ENCODE measurements around the gene PPP2R5D. TPM values are rescaled to one million over a fixed set of nuclear protein-coding genes. Genes with fewer than 3 reads are reported as not detected.

PPP2R5D gene
- total and polyA plus RNA-seq, 2 of the 4 experiments (the other 2 are of a cell fraction), result 55.6 to 68.8 TPM

DNA sequence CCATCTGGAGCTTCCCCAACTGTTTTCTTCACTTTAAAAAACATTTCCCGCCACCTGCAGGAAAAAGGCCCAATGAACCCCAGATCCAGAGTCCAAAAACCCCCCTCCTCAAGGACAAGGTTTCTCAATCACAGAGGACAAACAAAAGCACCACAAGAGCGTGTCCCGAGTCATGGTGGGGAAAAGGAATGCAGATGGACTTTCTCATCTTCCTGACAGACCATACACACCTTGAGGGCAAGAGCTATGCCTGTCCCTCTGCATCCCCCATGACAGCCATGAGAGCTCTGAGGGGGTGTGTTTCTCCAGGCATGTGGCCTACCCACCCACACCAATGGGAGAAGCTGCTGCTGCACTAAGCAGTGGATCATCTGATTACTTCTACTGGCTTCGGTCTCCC lies 14.4 kb upstream of the PPP2R5D start:
- no peak overlapping the region for H3K4me2 ChIP-seq (ENCODE audit: low read depth, low read length)
- no peak overlapping the region for H2AFZ ChIP-seq (replicated peaks; ENCODE audit: low read length, poor library complexity)
- H2BK5ac ChIP-seq (ENCODE audit: low read depth, low read length, poor library complexity, severe bottlenecking), result no peak overlapping the region
- BruUV-seq (replicated peaks), result no TSS peak
- no peak overlapping the region for H3K4me3 ChIP-seq (ENCODE audit: insufficient read depth, low read depth, low read length)
- no CpG with 5 or more reads among the region's 4 CpGs for WGBS, 2 experiments (ENCODE audit: extremely low coverage in 2 of 2, insufficient read length in 1 of 2)
- H3K9me1 ChIP-seq (ENCODE audit: insufficient read depth, low read length), result peaks cover 29% of the 10 kb centered on the region
- H3K56ac ChIP-seq (ENCODE audit: extremely low read depth, insufficient read depth, low read length), result no peak overlapping the region
- H4K8ac ChIP-seq (ENCODE audit: low read depth in 2 of 2, low read length in 2 of 2), result no peak overlapping the region
- no peak overlapping the region for H2AK5ac ChIP-seq (ENCODE audit: low read depth, low read length)
- intact Hi-C loops (cut with micrococcal nuclease), result no loop called here
- H3K36me3 ChIP-seq (ENCODE audit: control insufficient read depth, insufficient read depth, low read length), result peaks cover 39% of the 10 kb centered on the region
- H3K9ac ChIP-seq (ENCODE audit: low read depth, low read length), result no peak overlapping the region
- H2BK15ac ChIP-seq (ENCODE audit: low read depth, low read length), result no peak overlapping the region
- no peak overlapping the region for H2BK120ac ChIP-seq (ENCODE audit: low read depth, low read length)
- ChIA-PET CTCF (interaction anchor here (0.6 kb wide), 1 partner anchor 17 kb away, joined by 4 read pairs; no protein-coding TSS in a partner anchor), POLR2A (ENCODE audit: unreplicated experiment) (no interaction called here)
- in situ Hi-C loops (cut with MboI; ENCODE audit: low sequenced_read_pairs), result no loop called here
- no peak overlapping the region for H4K91ac ChIP-seq (ENCODE audit: insufficient read depth, low read depth, low read length)
- H3K14ac ChIP-seq (replicated peaks; ENCODE audit: low read depth, low read length), result no peak overlapping the region
- peaks cover 9% of the 10 kb centered on the region; the same call in 1 of the 2 replicates for H4K20me1 ChIP-seq (ENCODE audit: insufficient read depth, low read length)
- H3K4ac ChIP-seq (ENCODE audit: low read depth, low read length), result no peak overlapping the region
- H2BK20ac ChIP-seq (ENCODE audit: low read depth, low read length), result no peak overlapping the region
- H2AK9ac ChIP-seq (replicated peaks; ENCODE audit: low read depth, low read length, poor library complexity), result no peak overlapping the region
- DNase-seq (no peak), ATAC-seq (ENCODE audit: low read depth) (no peak)
- no peak overlapping the region for H3K27ac ChIP-seq (ENCODE audit: insufficient read depth, low read length)
- H3K79me1 ChIP-seq (ENCODE audit: low read depth in 1 of 2, low read length in 2 of 2), result peaks cover 4 to 35% of the 10 kb centered on the region in 2 experiments; a peak in 3 of 4 replicates
- no peak overlapping the region for H4K5ac ChIP-seq (ENCODE audit: low read depth, low read length)
- no peak overlapping the region for H3K18ac ChIP-seq (ENCODE audit: low read depth, low read length)
- H3K27me3 ChIP-seq (ENCODE audit: control insufficient read depth, insufficient read depth, low read length), result no peaks in the 10 kb centered on the region
- H3K23ac ChIP-seq (ENCODE audit: low read depth, low read length), result no peak overlapping the region
- H3K4me1 ChIP-seq (ENCODE audit: control insufficient read depth, insufficient read depth, low read length), result peaks cover 10% of the 10 kb centered on the region
- no peaks in the 10 kb centered on the region for H3K9me3 ChIP-seq (ENCODE audit: control insufficient read depth, insufficient read depth, low read length)
- TF ChIP-seq, protein P1, sequence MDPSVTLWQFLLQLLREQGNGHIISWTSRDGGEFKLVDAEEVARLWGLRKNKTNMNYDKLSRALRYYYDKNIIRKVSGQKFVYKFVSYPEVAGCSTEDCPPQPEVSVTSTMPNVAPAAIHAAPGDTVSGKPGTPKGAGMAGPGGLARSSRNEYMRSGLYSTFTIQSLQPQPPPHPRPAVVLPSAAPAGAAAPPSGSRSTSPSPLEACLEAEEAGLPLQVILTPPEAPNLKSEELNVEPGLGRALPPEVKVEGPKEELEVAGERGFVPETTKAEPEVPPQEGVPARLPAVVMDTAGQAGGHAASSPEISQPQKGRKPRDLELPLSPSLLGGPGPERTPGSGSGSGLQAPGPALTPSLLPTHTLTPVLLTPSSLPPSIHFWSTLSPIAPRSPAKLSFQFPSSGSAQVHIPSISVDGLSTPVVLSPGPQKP (IDR thresholded peaks at IDR 0.05; ENCODE audit: borderline replicate concordance, low read depth, low read length), result no peak
- TF ChIP-seq POLR2A (IDR thresholded peaks at IDR 0.05; ENCODE audit: low read depth, low read length), result no peak
- TF ChIP-seq SMC3 (IDR thresholded peaks at IDR 0.05; ENCODE audit: low read depth, low read length), result no peak
- TF ChIP-seq, protein P2, sequence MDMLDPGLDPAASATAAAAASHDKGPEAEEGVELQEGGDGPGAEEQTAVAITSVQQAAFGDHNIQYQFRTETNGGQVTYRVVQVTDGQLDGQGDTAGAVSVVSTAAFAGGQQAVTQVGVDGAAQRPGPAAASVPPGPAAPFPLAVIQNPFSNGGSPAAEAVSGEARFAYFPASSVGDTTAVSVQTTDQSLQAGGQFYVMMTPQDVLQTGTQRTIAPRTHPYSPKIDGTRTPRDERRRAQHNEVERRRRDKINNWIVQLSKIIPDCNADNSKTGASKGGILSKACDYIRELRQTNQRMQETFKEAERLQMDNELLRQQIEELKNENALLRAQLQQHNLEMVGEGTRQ (IDR thresholded peaks at IDR 0.05; ENCODE audit: low read depth, low read length), result no peak
- TF ChIP-seq CHD1 (IDR thresholded peaks at IDR 0.05; ENCODE audit: low read depth, low read length), result no peak
- no peak for TF ChIP-seq RCOR1 (IDR thresholded peaks at IDR 0.05; ENCODE audit: insufficient replicate concordance, low read length)
- TF ChIP-seq NFE2L2 (IDR thresholded peaks at IDR 0.05; ENCODE audit: low read depth, low read length), result no peak
- no peak for TF ChIP-seq RAD21 (IDR thresholded peaks at IDR 0.05; ENCODE audit: low read length)
- no peak for TF ChIP-seq MAFK (IDR thresholded peaks at IDR 0.05; ENCODE audit: low read depth, low read length)
- no peak for TF ChIP-seq BHLHE40 (IDR thresholded peaks at IDR 0.05; ENCODE audit: low read depth, low read length)
- no peak for TF ChIP-seq FOS (IDR thresholded peaks at IDR 0.05; ENCODE audit: low read depth, low read length)
- no peak for TF ChIP-seq RFX5 (IDR thresholded peaks at IDR 0.05; ENCODE audit: low read depth, low read length)
- TF ChIP-seq MAZ (IDR thresholded peaks at IDR 0.05; ENCODE audit: borderline replicate concordance, low read depth, low read length), result no peak
- no peak for TF ChIP-seq MXI1 (IDR thresholded peaks at IDR 0.05; ENCODE audit: borderline replicate concordance, low read depth, low read length)
- no peak for TF ChIP-seq CEBPB (IDR thresholded peaks at IDR 0.05; ENCODE audit: low read depth, low read length)
- no peak for TF ChIP-seq CTCF (conservative IDR thresholded peaks at IDR 0.05; ENCODE audit: low read depth, low read length)
- dilution Hi-C loops (cut with HindIII; ENCODE audit: low sequenced_read_pairs, unreplicated experiment), result no loop called here

Data from IMR-90 (cell line).